PC-3 (cell line): ENCODE data around the gene ZFYVE28. TPM values are rescaled to one million over a fixed set of nuclear protein-coding genes. Genes with fewer than 3 reads are reported as not detected.

Source experiments
- ATAC-seq: fragments of 200-7000 bp; cut with Tn5 transposase; 2 replicates; pipeline ENCODE4 v1.9.1; 2020; ENCODE audit warnings: mild to moderate bottlenecking, moderate library complexity
- BruUV-seq: library from RNA; stranded (reverse); fragments of 400-500 nt; replicated peaks from 2 replicates; lab custom pipeline; 2021; lab: Mats Ljungman, UMichigan
- CTCF ChIA-PET: fragments of 300-600 bp; sonication (Branson Sonifier 250); formaldehyde crosslinking; loops from one replicate; lab custom pipeline; 2022; ENCODE audit warnings: antibody characterized with exemption; lab: Charles Lee
- POLR2A ChIA-PET: fragments of 300-600 bp; sonication (Branson Sonifier 250); formaldehyde crosslinking; loops from one replicate; lab custom pipeline; 2022; ENCODE audit warnings: antibody characterized with exemption; ENCODE audit not compliant: unreplicated experiment; lab: Charles Lee
- DNase-seq: peaks from one replicate; pipeline ENCODE4 v3.0.0-alpha.2; 2015
- H2AFZ ChIP-seq: fragments of 300-600 bp; sonication (generic); 2 replicates; pipeline ENCODE4 v1.6.0; 2016; ENCODE audit warnings: antibody characterized with exemption, low read length
- H3F3A ChIP-seq: fragments of 300-600 bp; sonication (generic); one replicate; pipeline ENCODE4 v1.6.0; 2017; ENCODE audit warnings: antibody characterized with exemption, low read length, control low read depth, mild to moderate bottlenecking; ENCODE audit not compliant: unreplicated experiment
- H3K27ac ChIP-seq: fragments of 300-600 bp; sonication (generic); 2 replicates; pipeline ENCODE4 v1.5.1; 2016; ENCODE audit warnings: mild to moderate bottlenecking, low read length
- H3K27me3 ChIP-seq: fragments of 300-600 bp; sonication (generic); 2 replicates; pipeline ENCODE4 v1.6.1; 2016; ENCODE audit warnings: low read length, mixed read lengths
- H3K36me3 ChIP-seq: fragments of 300-600 bp; sonication (generic); 2 replicates; pipeline ENCODE4 v1.6.1; 2016; ENCODE audit warnings: low read depth, mixed run types, low read length, mixed read lengths
- H3K4me1 ChIP-seq: fragments of 300-600 bp; sonication (generic); 2 replicates; pipeline ENCODE4 v1.5.1; 2016; ENCODE audit warnings: low read length; ENCODE audit not compliant: insufficient read depth
- H3K4me2 ChIP-seq: fragments of 300-600 bp; sonication (generic); 2 replicates; pipeline ENCODE4 v1.6.0; 2016; ENCODE audit warnings: low read length
- H3K4me3 ChIP-seq: fragments of 300-600 bp; sonication (generic); 2 replicates; pipeline ENCODE4 v1.5.1; 2016; ENCODE audit warnings: mild to moderate bottlenecking, low read length, mixed read lengths
- H3K79me2 ChIP-seq: fragments of 300-600 bp; sonication (generic); 2 replicates; pipeline ENCODE4 v1.6.1; 2017; ENCODE audit warnings: low read length, mixed read lengths
- H3K9ac ChIP-seq: fragments of 300-600 bp; sonication (generic); 2 replicates; pipeline ENCODE4 v1.6.0; 2016; ENCODE audit warnings: mild to moderate bottlenecking, low read length
- H3K9me2 ChIP-seq: fragments of 300-600 bp; sonication (generic); replicated peaks from 2 replicates; pipeline ENCODE4 v1.6.1; 2016; ENCODE audit warnings: mixed run types, low read length, mixed read lengths
- H3K9me3 ChIP-seq: fragments of 300-600 bp; sonication (generic); 2 replicates; pipeline ENCODE4 v1.6.1; 2016; ENCODE audit warnings: low read length, mixed read lengths
- H4K20me1 ChIP-seq: fragments of 300-600 bp; sonication (generic); 2 replicates; pipeline ENCODE4 v1.6.1; 2016; ENCODE audit warnings: low read length, mixed read lengths
- CTCF ChIP-seq: fragments of 300-600 bp; sonication (generic); conservative IDR thresholded peaks from 2 replicates; pipeline ENCODE4 v1.5.1; 2017; ENCODE audit warnings: antibody characterized with exemption, low read depth, mild to moderate bottlenecking, low read length
- EZH2 ChIP-seq: fragments of 300-600 bp; sonication (generic); IDR thresholded peaks from one replicate; pipeline ENCODE4 v1.6.1; 2017; ENCODE audit warnings: antibody characterized with exemption, mild to moderate bottlenecking, low read length; ENCODE audit not compliant: unreplicated experiment
- EZH2phosphoT487 ChIP-seq: fragments of 300-600 bp; sonication (generic); IDR thresholded peaks from 2 replicates; pipeline ENCODE4 v1.6.1; 2018; ENCODE audit warnings: mild to moderate bottlenecking, antibody characterized with exemption, low read length, borderline replicate concordance
- intact Hi-C: fragments of 100-400 bp; cut with micrococcal nuclease; formaldehyde crosslinking; loops from 2 replicates; pipeline ENCODE4 v1.9.0; 2023
- total RNA-seq: library from RNA; depleted of rRNA; stranded (reverse); fragments of >200 nt; gene quantifications from 2 replicates; pipeline ENCODE4 v1.2.3, GENCODE V29; 2014

The ZFYVE28 gene
- total RNA-seq, 1 experiment from 2014 or later, result 8.0 TPM

DNA sequence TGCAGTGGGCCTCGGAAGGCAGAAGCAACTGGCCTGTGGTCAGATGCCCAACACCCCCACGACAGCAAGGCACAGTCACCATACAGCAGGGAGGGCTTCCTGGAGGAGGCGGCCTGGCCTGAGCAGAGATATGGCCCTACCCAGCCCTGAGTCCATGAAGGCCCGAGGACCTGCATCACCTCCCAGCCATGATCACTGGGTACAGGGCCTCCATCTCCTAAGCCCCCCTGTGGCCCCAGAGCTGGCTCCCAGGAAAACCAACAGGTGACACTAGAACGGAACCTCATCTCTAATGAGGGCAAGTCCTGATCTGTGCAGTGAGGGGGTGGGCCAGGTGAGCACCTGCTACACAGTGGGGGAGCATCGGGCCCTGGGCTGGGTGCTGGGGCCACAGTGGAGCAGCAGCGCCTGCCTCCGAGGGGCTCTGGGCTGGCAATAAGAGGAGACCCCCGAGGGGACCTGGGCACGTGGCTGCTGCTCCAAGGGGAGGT, 130.3 kb downstream of the ZFYVE28 start:
- TF ChIP-seq CTCF, result no peak
- TF ChIP-seq EZH2phosphoT487, result no peak
- TF ChIP-seq EZH2, result no peak

DNA sequence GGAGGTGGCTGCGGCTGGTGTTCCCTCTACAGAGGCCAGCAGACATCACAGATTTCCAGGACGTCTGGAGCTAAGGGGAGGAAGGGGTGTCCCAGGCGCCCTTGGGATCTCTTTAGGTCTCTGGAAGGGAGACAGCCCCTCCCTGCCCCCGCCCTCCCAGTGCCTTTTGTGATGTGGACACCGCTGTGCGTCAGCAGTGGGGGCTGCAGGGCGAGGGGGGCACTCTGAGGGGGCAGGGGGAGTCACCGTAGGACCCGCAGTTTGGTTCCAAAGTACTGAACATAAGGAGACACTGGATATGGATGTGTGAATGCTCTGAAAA, 130.9 kb downstream of the ZFYVE28 start:
- Histone ChIP-seq H3K4me3 (no peak overlapping the region), H2AFZ (no peak overlapping the region), H3K27me3 (no peaks in the 10 kb centered on the region), H3K36me3 (no peaks in the 10 kb centered on the region), H3K4me2 (no peak overlapping the region), H3K79me2 (no peaks in the 10 kb centered on the region), H3K9ac (no peak overlapping the region), H3K27ac (no peak overlapping the region), H3K4me1 (peaks cover 11% of the 10 kb centered on the region), H4K20me1 (no peaks in the 10 kb centered on the region), H3F3A (no peaks in the 10 kb centered on the region), H3K9me3 (no peaks in the 10 kb centered on the region), H3K9me2 (no peaks in the 10 kb centered on the region)
- ChIA-PET CTCF (no interaction called here), POLR2A (interaction anchor here (0.5 kb wide), 1 partner anchor 126 kb away, joined by 3 read pairs; no protein-coding TSS in a partner anchor)
- ATAC-seq (no peak), DNase-seq (no peak)
- intact Hi-C loops, result no loop called here
- no TSS peak for BruUV-seq
- TF ChIP-seq EZH2phosphoT487, result no peak

More for the DNA sequence above, 130.3 kb downstream of the ZFYVE28 start:
- ChIA-PET CTCF (no interaction called here), POLR2A (interaction anchor here (0.5 kb wide), 1 partner anchor 126 kb away, joined by 3 read pairs; no protein-coding TSS in a partner anchor)
- no peak overlapping the region for H3K9ac ChIP-seq
- no peak overlapping the region for H3K4me3 ChIP-seq
- no peak for ATAC-seq
- H3K27me3 ChIP-seq, result no peaks in the 10 kb centered on the region
- DNase-seq, result no peak
- H3K9me2 ChIP-seq, result no peaks in the 10 kb centered on the region
- intact Hi-C loops, result no loop called here
- H3K9me3 ChIP-seq, result no peaks in the 10 kb centered on the region
- H3K4me1 ChIP-seq, result peaks cover 11% of the 10 kb centered on the region
- H3K4me2 ChIP-seq, result no peak overlapping the region
- H3F3A ChIP-seq, result no peaks in the 10 kb centered on the region
- BruUV-seq, result no TSS peak
- no peaks in the 10 kb centered on the region for H3K36me3 ChIP-seq
- no peak overlapping the region for H3K27ac ChIP-seq
- H3K79me2 ChIP-seq, result no peaks in the 10 kb centered on the region
- H4K20me1 ChIP-seq, result no peaks in the 10 kb centered on the region
- no peak overlapping the region for H2AFZ ChIP-seq

- Histone ChIP-seq H3K27me3 (no peaks in the 10 kb centered on the region), H3K4me3 (no peak overlapping the region), H3K79me2 (no peaks in the 10 kb centered on the region), H3K36me3 (no peaks in the 10 kb centered on the region), H3K4me2 (no peak overlapping the region), H4K20me1 (no peaks in the 10 kb centered on the region), H2AFZ (no peak overlapping the region), H3K9me3 (no peaks in the 10 kb centered on the region), H3K4me1 (peaks cover 11% of the 10 kb centered on the region), H3K27ac (no peak overlapping the region), H3K9ac (no peak overlapping the region), H3F3A (no peaks in the 10 kb centered on the region), H3K9me2 (no peaks in the 10 kb centered on the region)
- no TSS peak for BruUV-seq
- POLR2A ChIA-PET, result no interaction called here
- CTCF ChIA-PET, result no interaction called here
- DNase-seq (no peak), ATAC-seq (no peak)
- intact Hi-C loops, result no loop called here
- TF ChIP-seq EZH2, result no peak
- no peak for TF ChIP-seq EZH2phosphoT487
- TF ChIP-seq CTCF, result no peak
These were observed 131.4 kb downstream of the ZFYVE28 start for GRCh38 chr4:2286904-2287593.
